HFFc6 (cell line): ENCODE data around the gene ADAMTS17. TPM values are rescaled to one million over a fixed set of nuclear protein-coding genes. Genes with fewer than 3 reads are reported as not detected.

ENCODE experiments used
- DNase-seq: peaks from one replicate; pipeline ENCODE4 v3.0.0-alpha.2; 2018
- H3K27ac Mint-ChIP-seq: 2 replicates; pipeline ENCODE4 v1.8.0; 2020; ENCODE audit warnings: mild to moderate bottlenecking, mixed read lengths
- H3K27me3 Mint-ChIP-seq: 2 replicates; pipeline ENCODE4 v1.8.0; 2021; ENCODE audit warnings: mild to moderate bottlenecking, moderate library complexity, mixed read lengths; ENCODE audit not compliant: insufficient read depth
- H3K36me3 Mint-ChIP-seq: 2 replicates; pipeline ENCODE4 v1.8.0; 2021; ENCODE audit warnings: low read depth, mixed read lengths
- H3K4me1 Mint-ChIP-seq: 2 replicates; pipeline ENCODE4 v1.8.0; 2020; ENCODE audit warnings: low read depth, mixed read lengths
- H3K4me3 Mint-ChIP-seq: 2 replicates; pipeline ENCODE4 v1.8.0; 2020; ENCODE audit warnings: mild to moderate bottlenecking, moderate library complexity, mixed read lengths
- H3K9me3 Mint-ChIP-seq: 2 replicates; pipeline ENCODE4 v1.8.0; 2020; ENCODE audit warnings: mild to moderate bottlenecking, mixed read lengths
- total RNA-seq, 6 experiments: library from RNA; stranded (reverse); fragmentation: NEBNext Ultra II Directional; extraction: Animal tissue kit (Norgen Biotek cat#: 25700); gene quantifications; 2 replicates in 1 of 6; 3 replicates in 5 of 6; pipeline ENCODE4 v1.2.3, GENCODE V29; 2021
- TF ChIP-seq, protein P1 (sequence below): fragments of 200-600 bp; sonication (generic); IDR thresholded peaks from 2 replicates; pipeline ENCODE4 v1.5.0; 2021; ENCODE audit warnings: antibody characterized with exemption, mild to moderate bottlenecking

ADAMTS17 gene
- total RNA-seq, 6 experiments from 2014 or later = not detected

DNA sequence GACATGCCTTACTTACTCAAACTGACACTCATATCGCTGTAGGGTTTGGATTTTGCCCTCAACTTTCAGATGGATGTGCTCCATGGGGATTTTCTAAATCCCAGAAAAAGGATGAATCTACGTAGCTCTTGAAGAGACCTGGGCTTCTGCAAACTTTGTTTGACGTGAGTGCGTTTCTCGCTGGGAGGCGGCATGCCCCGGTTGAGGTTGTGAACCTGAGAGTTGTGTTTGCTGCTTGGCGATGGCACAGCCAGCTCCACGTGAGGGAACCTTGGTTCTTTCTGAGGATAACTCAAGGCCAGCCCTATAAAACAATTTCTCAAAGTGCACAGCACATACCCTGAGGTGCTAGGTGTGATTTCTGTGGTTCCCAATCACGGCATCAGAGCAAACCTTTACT lies 209.5 kb downstream of the ADAMTS17 start:
- no peaks in the 10 kb centered on the region for H3K4me1 Mint-ChIP-seq
- H3K27ac Mint-ChIP-seq = no peak overlapping the region
- H3K36me3 Mint-ChIP-seq = no peaks in the 10 kb centered on the region
- no peak for DNase-seq
- TF ChIP-seq, protein P1, sequence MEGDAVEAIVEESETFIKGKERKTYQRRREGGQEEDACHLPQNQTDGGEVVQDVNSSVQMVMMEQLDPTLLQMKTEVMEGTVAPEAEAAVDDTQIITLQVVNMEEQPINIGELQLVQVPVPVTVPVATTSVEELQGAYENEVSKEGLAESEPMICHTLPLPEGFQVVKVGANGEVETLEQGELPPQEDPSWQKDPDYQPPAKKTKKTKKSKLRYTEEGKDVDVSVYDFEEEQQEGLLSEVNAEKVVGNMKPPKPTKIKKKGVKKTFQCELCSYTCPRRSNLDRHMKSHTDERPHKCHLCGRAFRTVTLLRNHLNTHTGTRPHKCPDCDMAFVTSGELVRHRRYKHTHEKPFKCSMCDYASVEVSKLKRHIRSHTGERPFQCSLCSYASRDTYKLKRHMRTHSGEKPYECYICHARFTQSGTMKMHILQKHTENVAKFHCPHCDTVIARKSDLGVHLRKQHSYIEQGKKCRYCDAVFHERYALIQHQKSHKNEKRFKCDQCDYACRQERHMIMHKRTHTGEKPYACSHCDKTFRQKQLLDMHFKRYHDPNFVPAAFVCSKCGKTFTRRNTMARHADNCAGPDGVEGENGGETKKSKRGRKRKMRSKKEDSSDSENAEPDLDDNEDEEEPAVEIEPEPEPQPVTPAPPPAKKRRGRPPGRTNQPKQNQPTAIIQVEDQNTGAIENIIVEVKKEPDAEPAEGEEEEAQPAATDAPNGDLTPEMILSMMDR = no peak
- peaks cover 52% of the 10 kb centered on the region for H3K9me3 Mint-ChIP-seq
- H3K27me3 Mint-ChIP-seq = no peaks in the 10 kb centered on the region; the same call in 1 of the 2 replicates
- H3K4me3 Mint-ChIP-seq = no peak overlapping the region

DNA sequence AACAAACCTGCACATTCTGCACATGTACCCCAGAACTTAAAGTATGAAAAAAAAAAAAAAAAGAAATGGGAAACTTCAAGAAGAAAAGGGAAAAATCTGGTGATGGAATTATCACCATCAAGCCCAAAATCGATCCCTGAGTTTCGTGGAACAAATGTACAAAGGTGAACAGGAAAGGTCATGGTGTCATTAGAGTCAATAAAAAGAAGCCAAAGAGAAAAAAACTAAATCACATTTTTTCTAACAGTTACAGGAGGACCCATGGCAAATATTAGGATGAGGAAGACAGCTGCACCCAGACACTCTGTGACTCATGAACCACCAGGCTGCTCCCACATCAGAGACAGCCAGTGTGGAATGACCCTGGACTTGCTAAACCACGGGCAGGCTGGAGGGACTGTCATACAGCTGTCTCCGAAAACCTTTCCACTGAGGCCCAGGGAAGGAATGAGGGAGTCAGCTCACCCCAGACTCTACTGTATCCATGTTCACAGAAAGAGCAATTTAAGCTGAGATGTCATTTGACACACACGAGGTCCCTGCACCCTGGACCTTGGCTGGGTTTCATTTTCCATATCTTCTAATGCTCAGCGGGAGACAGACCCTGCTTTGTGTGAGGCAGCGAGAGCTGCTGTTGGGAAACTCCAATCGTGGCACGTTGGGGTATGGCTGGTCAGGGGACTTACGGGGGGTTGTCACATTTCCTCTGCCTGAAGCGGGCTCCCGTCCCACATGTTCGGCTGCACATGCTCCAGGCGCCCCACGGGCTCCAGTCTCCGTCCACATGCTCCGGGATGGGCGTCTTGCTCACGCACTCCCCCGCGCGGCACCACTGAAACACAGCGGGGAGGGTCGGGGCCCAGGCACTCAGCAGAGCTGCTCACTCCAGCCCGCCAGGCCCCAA lies 210.2 kb downstream of the ADAMTS17 start:
- DNase-seq = no peak
- Mint-ChIP-seq H3K27ac (no peak overlapping the region), H3K9me3 (peaks cover 52% of the 10 kb centered on the region), H3K4me1 (no peaks in the 10 kb centered on the region), H3K4me3 (no peak overlapping the region), H3K27me3 (no peaks in the 10 kb centered on the region; the same call in none of the 2 replicates), H3K36me3 (no peaks in the 10 kb centered on the region)
- TF ChIP-seq, protein P1 = no peak

DNA sequence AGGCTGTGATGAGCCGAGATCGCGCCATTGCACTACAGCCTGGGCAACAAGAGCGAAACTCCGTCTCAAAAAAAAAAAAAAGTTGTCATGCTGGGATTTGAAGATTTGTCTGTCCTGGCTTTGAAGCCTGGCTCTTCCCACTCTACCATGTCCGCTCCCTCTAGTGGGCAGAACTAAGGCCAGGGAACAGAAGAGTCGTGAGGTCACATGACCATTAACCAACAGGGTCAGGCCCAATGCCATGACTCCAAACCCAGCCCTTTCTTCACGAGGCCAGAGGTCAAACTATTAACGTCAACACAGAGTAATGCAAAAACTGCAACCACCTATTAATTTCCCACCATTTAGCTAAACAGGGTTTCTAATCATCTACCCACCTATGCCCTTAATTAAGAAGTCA lies 212.1 kb downstream of the ADAMTS17 start:
- no peak overlapping the region for H3K4me3 Mint-ChIP-seq
- H3K9me3 Mint-ChIP-seq = peaks cover 61% of the 10 kb centered on the region
- H3K4me1 Mint-ChIP-seq = no peaks in the 10 kb centered on the region
- H3K27ac Mint-ChIP-seq = no peak overlapping the region
- TF ChIP-seq, protein P1 = no peak
- DNase-seq = no peak
- no peaks in the 10 kb centered on the region for H3K36me3 Mint-ChIP-seq
- H3K27me3 Mint-ChIP-seq = no peaks in the 10 kb centered on the region; the same call in none of the 2 replicates

DNA sequence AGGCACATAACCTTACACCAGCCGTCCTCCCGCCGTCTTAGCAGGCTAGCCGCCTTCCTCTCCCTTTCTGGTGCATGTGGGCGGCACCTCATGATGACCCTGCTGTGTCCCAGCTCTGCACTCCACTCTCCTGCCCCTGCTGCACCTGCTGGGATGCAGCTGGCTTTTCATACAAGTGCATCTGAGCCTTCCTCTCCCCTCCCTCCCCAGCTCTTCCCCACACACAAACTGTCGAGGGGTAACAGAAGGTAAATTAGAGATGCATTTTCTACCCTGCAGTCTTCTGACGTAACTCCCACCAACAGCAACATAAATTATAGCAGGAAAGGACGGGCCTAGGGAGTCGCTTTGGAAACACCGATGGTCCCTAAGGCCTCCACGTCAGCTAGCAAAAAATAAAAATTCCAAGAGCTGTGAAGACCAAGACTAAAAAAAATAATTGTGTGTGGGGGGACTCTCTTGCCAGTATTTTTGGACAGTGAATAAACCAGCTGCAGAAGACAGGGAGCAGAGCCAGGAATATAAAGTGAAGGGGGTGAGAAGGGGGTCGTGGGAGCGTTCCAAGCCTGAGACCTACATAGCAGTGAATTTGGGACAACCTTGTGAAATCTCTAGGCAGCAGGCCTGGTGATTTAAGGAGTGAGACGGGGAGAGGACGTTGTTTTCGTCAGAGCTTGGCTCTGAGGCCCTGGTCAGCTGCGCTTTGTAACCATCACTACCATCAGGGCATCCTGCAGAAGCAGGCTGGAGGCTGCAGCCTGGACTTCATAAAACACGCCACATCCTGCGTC lies 216.2 kb downstream of the ADAMTS17 start:
- no peak for DNase-seq
- Mint-ChIP-seq H3K9me3 (peaks cover 71% of the 10 kb centered on the region), H3K27me3 (no peaks in the 10 kb centered on the region; the same call in none of the 2 replicates), H3K4me3 (no peak overlapping the region), H3K27ac (no peak overlapping the region), H3K36me3 (peaks cover 5% of the 10 kb centered on the region; the same call in 1 of the 2 replicates), H3K4me1 (no peaks in the 10 kb centered on the region; the same call in 1 of the 2 replicates)
- TF ChIP-seq, protein P1 = no peak

DNA sequence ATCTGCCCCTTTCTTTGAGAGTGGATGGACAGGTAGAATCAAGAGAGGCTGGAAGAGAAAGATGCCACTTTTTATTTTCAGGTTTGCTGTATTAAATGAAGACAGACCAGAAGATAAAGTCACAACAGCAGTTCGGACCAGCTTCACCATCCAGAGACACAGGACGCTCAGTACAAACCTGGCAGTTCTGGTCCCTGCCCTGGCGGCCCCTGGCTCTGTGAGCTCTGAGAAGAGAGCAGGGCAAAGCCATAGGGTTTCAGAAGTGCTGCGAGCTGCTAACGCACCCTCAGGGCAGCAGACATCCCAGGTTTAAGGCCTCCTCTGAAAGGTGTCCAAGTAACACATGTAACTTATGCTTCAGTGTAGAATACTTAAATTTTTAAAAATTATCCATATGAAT lies 216.8 kb downstream of the ADAMTS17 start:
- Mint-ChIP-seq H3K4me1 (no peaks in the 10 kb centered on the region; the same call in 1 of the 2 replicates), H3K27me3 (no peaks in the 10 kb centered on the region; the same call in none of the 2 replicates), H3K36me3 (peaks cover 5% of the 10 kb centered on the region; the same call in 1 of the 2 replicates), H3K4me3 (no peak overlapping the region), H3K27ac (no peak overlapping the region), H3K9me3 (peaks cover 69% of the 10 kb centered on the region)
- TF ChIP-seq, protein P1 = no peak
- no peak for DNase-seq
